GM18508 (cell line): Measurements from ENCODE around the gene RSAD2.
"Not testable (repeated sequence)": the region's sequence is repeated elsewhere in the genome, so short reads cannot be mapped to it uniquely, and the experiment has no call there.

Experiments
- ATAC-seq: cut with Tn5 transposase; IDR thresholded peaks from one replicate; pipeline ENCODE4 v1.9.1; 2021; ENCODE audit warnings: moderate number of reproducible peaks; ENCODE audit not compliant: insufficient read depth, unreplicated experiment

RSAD2 gene

GRCh38 chr2:6896930-6897759, 19.6 kb downstream of the RSAD2 start:
- no peak for ATAC-seq

- ATAC-seq = not testable (repeated sequence)
Measured at GRCh38 chr2:6902581-6902980, 25.0 kb downstream of the RSAD2 start.

- no peak for ATAC-seq
Measured at GRCh38 chr2:6905668-6906067, 28.1 kb downstream of the RSAD2 start.

GRCh38 chr2:6906165-6906741, 28.7 kb downstream of the RSAD2 start:
- no peak for ATAC-seq

- no peak for ATAC-seq
Measured at GRCh38 chr2:6908291-6908690, 30.7 kb downstream of the RSAD2 start.

- ATAC-seq = peak; percentile 99
Measured at GRCh38 chr2:6909431-6910385, 32.1 kb downstream of the RSAD2 start.

GRCh38 chr2:6911721-6912120, 34.1 kb downstream of the RSAD2 start:
- ATAC-seq = no peak

- no peak for ATAC-seq
Measured at GRCh38 chr2:6913415-6914157, 36.0 kb downstream of the RSAD2 start.

- no peak for ATAC-seq
Measured at GRCh38 chr2:6914828-6915227, 37.3 kb downstream of the RSAD2 start.

GRCh38 chr2:6915399-6915798, 37.8 kb downstream of the RSAD2 start:
- no peak for ATAC-seq

- no peak for ATAC-seq
Measured at GRCh38 chr2:6916224-6916623, 38.6 kb downstream of the RSAD2 start.

- no peak for ATAC-seq
Measured at GRCh38 chr2:6916736-6917070, 39.1 kb downstream of the RSAD2 start.

GRCh38 chr2:6917071-6917760, 39.6 kb downstream of the RSAD2 start, which contains the start of gene RNF144A:
Gene RNF144A, plus strand, starts transcription at chr2:6917412. Its CDS starts 79,515 bp downstream, at chr2:6996927.
- ATAC-seq = peak; percentile 45

- ATAC-seq = no peak
Measured at GRCh38 chr2:6917761-6918421, 40.3 kb downstream of the RSAD2 start.

GRCh38 chr2:6919901-6920742, 42.5 kb downstream of the RSAD2 start:
- ATAC-seq = no peak

GRCh38 chr2:6920743-6921064, 43.1 kb downstream of the RSAD2 start:
- no peak for ATAC-seq

- ATAC-seq = no peak
Measured at GRCh38 chr2:6921321-6921922, 43.8 kb downstream of the RSAD2 start.

- ATAC-seq = no peak
Measured at GRCh38 chr2:6922201-6922656, 44.7 kb downstream of the RSAD2 start.
